ENCODE data around the gene ZNF621. TPM values are rescaled to one million over a fixed set of nuclear protein-coding genes. Genes with fewer than 3 reads are reported as not detected.

The ZNF621 gene
- total and polyA plus RNA-seq, 9 of the 15 experiments (the other 6 are each of a cell fraction or from before 2014, with no cell fraction given), result 4.7 to 28.9 (median 20.6) TPM

DNA sequence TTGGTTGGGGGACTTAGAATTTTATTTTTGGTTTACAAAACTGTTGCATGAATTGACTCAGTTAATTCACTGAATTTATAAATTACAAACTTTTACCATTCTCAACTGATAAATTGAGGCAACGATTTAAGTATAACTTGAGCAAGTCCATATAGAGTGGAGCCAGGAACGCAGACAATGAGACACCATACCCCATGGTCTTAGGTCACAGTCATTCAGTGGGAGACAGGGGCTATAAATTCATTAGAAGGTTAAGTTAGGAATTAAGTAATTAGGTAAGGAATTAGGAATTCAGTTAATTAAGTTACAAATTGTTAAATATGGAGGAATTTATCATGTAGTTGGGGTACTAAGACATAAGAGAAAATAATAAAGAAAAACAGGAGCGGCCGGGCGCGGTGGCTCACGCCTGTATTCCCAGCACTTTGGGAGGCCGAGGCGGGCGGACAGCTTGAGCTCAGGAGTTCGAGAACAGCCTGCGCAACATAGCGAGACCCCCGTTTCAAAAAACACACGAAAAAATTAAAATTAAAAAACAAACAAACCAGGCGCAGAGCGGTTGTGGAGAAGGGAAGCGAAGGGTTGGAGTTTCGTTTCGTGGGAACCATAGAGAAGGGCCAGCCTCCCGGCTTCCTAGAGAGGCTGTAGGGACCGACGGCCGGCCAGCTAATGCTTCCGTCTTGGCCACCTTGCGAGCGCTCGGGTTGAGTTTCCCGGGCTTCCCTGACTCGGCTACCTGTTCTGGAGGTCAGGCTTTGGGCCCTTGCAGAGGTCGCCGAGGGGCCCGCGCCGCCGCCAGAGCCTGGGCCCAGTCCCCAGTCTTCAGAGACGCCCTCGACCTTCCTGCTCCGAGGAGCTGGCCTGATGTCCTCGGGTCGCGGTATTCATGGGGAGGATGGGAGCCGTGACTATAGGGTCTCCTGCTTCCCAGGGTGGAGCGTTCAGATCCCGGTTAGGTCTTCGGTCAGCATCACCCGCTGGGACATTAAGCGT, 48.0 kb upstream of the ZNF621 start, which contains the start of gene ZNF619 (continued):
- TF ChIP-seq E2F6 (IDR thresholded peaks at IDR 0.05; ENCODE audit: borderline replicate concordance in 1 of 2, extremely low read depth in 1 of 2, insufficient read depth in 1 of 2, insufficient read length in 1 of 2, low read depth in 1 of 2, low read length in 1 of 2, poor library complexity in 1 of 2, severe bottlenecking in 1 of 2) (peak in 1 of 2 experiments; percentile 45), TOE1 (IDR thresholded peaks at IDR 0.05; ENCODE audit: borderline replicate concordance) (peak; percentile 42; the same call in 1 of the 2 replicates), TOE1 (CRISPR knock-in tag; IDR thresholded peaks at IDR 0.05; ENCODE audit: borderline replicate concordance, low read depth) (no peak), NFXL1 (CRISPR knock-in tag; IDR thresholded peaks at IDR 0.05) (no peak), NFE2L1 (tag; IDR thresholded peaks at IDR 0.05; ENCODE audit: borderline replicate concordance, low read depth) (0 out of 2 replicates have a peak, but pooled peaks have one; percentile 8), HMGXB4 (CRISPR knock-in tag; IDR thresholded peaks at IDR 0.05) (peak; percentile 88; the same call in 1 of the 2 replicates), GABPA (tag; conservative IDR thresholded peaks at IDR 0.05; ENCODE audit: low read depth) (peak; percentile 85), HIVEP1 (CRISPR knock-in tag; IDR thresholded peaks at IDR 0.05) (no peak), ELF1 (tag; IDR thresholded peaks at IDR 0.05) (peak; percentile 88), TBP (optimal IDR thresholded peaks at IDR 0.05; ENCODE audit: low read depth, low read length) (peak; percentile 74), ZNF280A (IDR thresholded peaks at IDR 0.05; ENCODE audit: low read depth, partially characterized antibody) (no peak), ATF7 (IDR thresholded peaks at IDR 0.05) (peak; percentile 69), CBX2 (IDR thresholded peaks at IDR 0.05; ENCODE audit: insufficient read depth, low read length, poor library complexity, severe bottlenecking) (no peak), TFAP4 (CRISPR knock-in tag; IDR thresholded peaks at IDR 0.05; ENCODE audit: borderline replicate concordance) (peak; percentile 57; the same call in 1 of the 2 replicates), ZNF197 (CRISPR knock-in tag; IDR thresholded peaks at IDR 0.05; ENCODE audit: low read depth) (0 out of 2 replicates have a peak, but pooled peaks have one; percentile 53), HSF4 (CRISPR knock-in tag; IDR thresholded peaks at IDR 0.05; ENCODE audit: borderline replicate concordance) (no peak), EP400 (IDR thresholded peaks at IDR 0.05) (peak; percentile 85), CBX3 (IDR thresholded peaks at IDR 0.05; ENCODE audit: borderline replicate concordance in 1 of 2, low read length in 2 of 2) (no peak), TAF9B (IDR thresholded peaks at IDR 0.05; ENCODE audit: partially characterized antibody) (peak; percentile 91), C11orf30 (IDR thresholded peaks at IDR 0.05; ENCODE audit: low read depth) (peak; percentile 53), SUPT5H (IDR thresholded peaks at IDR 0.05) (peak; percentile 83)
